K562 (cell line): ENCODE data around the gene TCF19. TPM values are rescaled to one million over a fixed set of nuclear protein-coding genes. Genes with fewer than 3 reads are reported as not detected.

Experiments
- ATAC-seq: fragments of 200-7000 bp; cut with Tn5 transposase; 3 replicates; pipeline ENCODE4 v1.9.1; 2020; ENCODE audit warnings: moderate library complexity
- BruUV-seq: library from RNA; stranded (reverse); fragments of 400-500 nt; replicated peaks from 2 replicates; lab custom pipeline; 2021; lab: Mats Ljungman, UMichigan
- CTCF ChIA-PET: fragments of 300-600 bp; formaldehyde crosslinking; extraction: SDS; loops from one replicate; lab custom pipeline; 2021; ENCODE audit warnings: low intra/inter-chr PET ratio; lab: Yijun Ruan, JAX
- POLR2A ChIA-PET: fragments of 300-600, 350-650 bp; sonication (Branson Sonifier 250); formaldehyde crosslinking; extraction: SDS; loops from one replicate; lab custom pipeline; 2021; ENCODE audit warnings: antibody characterized with exemption, inconsistent platforms; lab: Yijun Ruan, JAX
- DNase-seq, 4 experiments: peaks; one replicate each; pipeline versions ENCODE4 v3.0.0 to v3.0.0-alpha.2; 2011 to 2018; ENCODE audit warnings: low spot score in 3 of 4, mixed read lengths in 3 of 4; ENCODE audit errors: extremely low read depth in 1 of 4
- FAIRE-seq: peaks from 2 replicates; lab custom pipeline; 2011; peaks lifted over from hg19 to GRCh38; lab: Jason Lieb, UNC
- H2AFZ ChIP-seq: 2 replicates; pipeline ENCODE4 v1.6.0; 2011; ENCODE audit warnings: low read depth, low read length, control low read depth, inconsistent platforms
- H3K27ac ChIP-seq: fragments of 200-600 bp; 3 replicates; pipeline ENCODE4 v1.8.0; 2011; ENCODE audit warnings: low read depth, mild to moderate bottlenecking, control low read depth, inconsistent platforms, low read length, moderate library complexity, mixed read lengths; ENCODE audit errors: extremely low read depth
- H3K27me3 ChIP-seq, 2 experiments: fragments of 300-600 bp in 1 of 2; 2 replicates in 1 of 2; 3 replicates in 1 of 2; pipeline versions ENCODE4 v1.6.0 to v1.8.0; 2011; ENCODE audit warnings: inconsistent platforms in 2 of 2, low read length in 2 of 2, mild to moderate bottlenecking in 1 of 2, mixed read lengths in 1 of 2, moderate library complexity in 1 of 2; ENCODE audit not compliant: control insufficient read depth in 2 of 2, insufficient read depth in 2 of 2
- H3K36me3 ChIP-seq: fragments of 300-600 bp; 3 replicates; pipeline ENCODE4 v1.8.0; 2011; ENCODE audit warnings: mild to moderate bottlenecking, low read length, inconsistent platforms; ENCODE audit not compliant: control insufficient read depth, insufficient read depth
- H3K4me1 ChIP-seq, 2 experiments: fragments of 200-600 bp in 1 of 2; replicated peaks in 1 of 2; 2 replicates in 1 of 2; 3 replicates in 1 of 2; pipeline versions ENCODE4 v1.5.1 to v1.8.0; 2011; ENCODE audit warnings: inconsistent platforms in 2 of 2, low read length in 2 of 2, mild to moderate bottlenecking in 1 of 2, mixed read lengths in 1 of 2, moderate library complexity in 1 of 2; ENCODE audit not compliant: control insufficient read depth in 2 of 2, insufficient read depth in 2 of 2
- H3K4me2 ChIP-seq: 2 replicates; pipeline ENCODE4 v1.6.1; 2011; ENCODE audit warnings: low read length, control low read depth, inconsistent platforms, mixed read lengths; ENCODE audit not compliant: insufficient read depth
- H3K4me3 ChIP-seq: fragments of 200-600 bp; sonication (generic), shearing (Covaris generic); 2 replicates; pipeline ENCODE4 v1.5.1; 2016; ENCODE audit warnings: control low read depth, inconsistent platforms
- H3K79me2 ChIP-seq: fragments of 200-600 bp; 3 replicates; pipeline ENCODE4 v1.8.0; 2011; ENCODE audit warnings: low read length, inconsistent platforms; ENCODE audit not compliant: control insufficient read depth, insufficient read depth
- H3K9ac ChIP-seq, 2 experiments: 2 replicates each; pipeline versions ENCODE4 v1.6.0 to v1.6.1; 2011; ENCODE audit warnings: low read depth in 2 of 2, low read length in 2 of 2, control low read depth in 1 of 2, inconsistent platforms in 1 of 2, mild to moderate bottlenecking in 1 of 2, mixed read lengths in 1 of 2; ENCODE audit not compliant: insufficient read depth in 1 of 2
- H3K9me1 ChIP-seq: one replicate; pipeline ENCODE4 v1.6.0; 2011; ENCODE audit warnings: inconsistent platforms, mild to moderate bottlenecking, low read length, moderate library complexity; ENCODE audit not compliant: control insufficient read depth, insufficient read depth
- H3K9me3 ChIP-seq: replicated peaks from 2 replicates; pipeline ENCODE4 v1.5.1; 2011; ENCODE audit warnings: low read depth, low read length, inconsistent platforms; ENCODE audit not compliant: control insufficient read depth, insufficient read depth
- H4K20me1 ChIP-seq: replicated peaks from 2 replicates; pipeline ENCODE4 v1.6.1; 2011; ENCODE audit warnings: low read length, inconsistent platforms, mixed read lengths; ENCODE audit not compliant: control insufficient read depth, insufficient read depth
- E2F3 ChIP-seq: fragments of 250-450 bp; sonication (Bioruptor Pico); IDR thresholded peaks from 2 replicates; pipeline ENCODE4 v1.4.0; 2020; ENCODE audit warnings: mild to moderate bottlenecking
- ETV1 ChIP-seq: fragments of 450-650 bp; conservative IDR thresholded peaks from 2 replicates; pipeline ENCODE4 v1.6.1; 2016; ENCODE audit warnings: missing genetic modification characterization, control low read depth, low read depth, missing compliant biosample characterization
- FOXJ3 ChIP-seq: sonication (generic); formaldehyde crosslinking; IDR thresholded peaks from 2 replicates; pipeline ENCODE4 v1.4.0; 2020; ENCODE audit warnings: mild to moderate bottlenecking, missing genetic modification reagents
- NCOR1 ChIP-seq: fragments of 450-650 bp; IDR thresholded peaks from 2 replicates; pipeline ENCODE4 v1.6.1; 2016; ENCODE audit warnings: mild to moderate bottlenecking, moderate library complexity
- NR1H2 ChIP-seq: sonication (generic); formaldehyde crosslinking; IDR thresholded peaks from 2 replicates; pipeline ENCODE4 v1.4.0; 2020; ENCODE audit warnings: mild to moderate bottlenecking, missing genetic modification reagents
- POLR2H ChIP-seq: IDR thresholded peaks from 2 replicates; pipeline ENCODE4 v1.6.1; 2016; ENCODE audit warnings: missing genetic modification characterization, low read depth, mild to moderate bottlenecking, control low read depth, missing compliant biosample characterization, moderate library complexity
- RAD21 ChIP-seq, 2 experiments: fragments of 250-450 bp in 1 of 2; fragments of 450-650 bp in 1 of 2; sonication (Bioruptor Pico) in 1 of 2; formaldehyde crosslinking in 1 of 2; IDR thresholded peaks in 1 of 2; conservative IDR thresholded peaks in 1 of 2; 2 replicates each; pipeline versions ENCODE4 v1.4.0 to v1.8.0; 2020 to 2022; ENCODE audit warnings: mild to moderate bottlenecking in 2 of 2, moderate library complexity in 1 of 2
- TSC22D4 ChIP-seq: fragments of 450-650 bp; IDR thresholded peaks from 2 replicates; pipeline ENCODE4 v1.6.1; 2016; ENCODE audit warnings: missing genetic modification characterization, missing biosample characterization, control low read depth
- ZNF589 ChIP-seq: fragments of 200-800 bp; sonication (Bioruptor generic); IDR thresholded peaks from 2 replicates; pipeline ENCODE4 v1.6.1; 2016; ENCODE audit warnings: low read depth, missing genetic modification characterization, missing compliant biosample characterization
- ZNF668 ChIP-seq: fragments of 250-450 bp; sonication (Bioruptor Pico); IDR thresholded peaks from 2 replicates; pipeline ENCODE4 v1.8.0; 2022; ENCODE audit warnings: mild to moderate bottlenecking, inconsistent platforms
- ZNF699 ChIP-seq: fragments of 250-450 bp; sonication (Bioruptor Pico); IDR thresholded peaks from 2 replicates; pipeline ENCODE4 v1.8.0; 2021; ENCODE audit warnings: mild to moderate bottlenecking, moderate library complexity; ENCODE audit not compliant: insufficient replicate concordance
- WGBS: fragments of 100-300 bp; shearing (Covaris generic); methylation state at CpG from one replicate; pipeline ENCODE4 v1.1.6; 2016; ENCODE audit warnings: low coverage, mixed read lengths; ENCODE audit not compliant: insufficient coverage; ENCODE audit errors: missing lambda C conversion rate; 5-methylcytosine and 5-hydroxymethylcytosine counted together
- in situ Hi-C: fragments of 300-500 bp; cut with MboI; formaldehyde crosslinking; loops from 4 replicates; pipeline ENCODE4 v1.15.0; 2018; ENCODE audit warnings: inconsistent platforms, mixed read lengths
- intact Hi-C: fragments of 100-400 bp; cut with micrococcal nuclease; formaldehyde crosslinking; loops from 2 replicates; pipeline ENCODE4 v1.14.2; 2022
- polyA plus RNA-seq, 8 experiments: library from polyadenylated mRNA; depleted of rRNA in 4 of 8; stranded (reverse) in 5 of 8; unstranded in 3 of 8; fragments of >200 nt; fragmentation: Nextera tagmentation in 2 of 8; fragmentation: Illumina TruSeq in 1 of 8; extraction: Ambion mirVana in 2 of 8; extraction: Trizol in 1 of 8; gene quantifications; 2 replicates each; pipeline versions ENCODE4 v1.2.1 to v1.2.3, GENCODE V29; 2011 to 2014; ENCODE audit warnings: inconsistent platforms in 1 of 8, missing spikeins in 1 of 8
- total RNA-seq, 7 experiments: library from RNA; depleted of rRNA in 6 of 7; stranded (reverse); fragments of >200 nt in 6 of 7; fragmentation: Illumina TruSeq in 2 of 7; extraction: Trizol in 2 of 7; gene quantifications; 2 replicates each; pipeline versions ENCODE4 v1.2.1 to v1.2.3, GENCODE V29; 2011 to 2021; ENCODE audit warnings: low replicate concordance in 1 of 7
- TF ChIP-seq, protein P1 (sequence below): IDR thresholded peaks from 2 replicates; pipeline ENCODE4 v1.6.1; 2011; ENCODE audit warnings: borderline replicate concordance, low read depth, mild to moderate bottlenecking, moderate library complexity, low read length; ENCODE audit not compliant: insufficient read depth, poor library complexity, severe bottlenecking
- TF ChIP-seq, protein P2 (sequence below), 3 experiments: IDR thresholded peaks in 2 of 3; conservative IDR thresholded peaks in 1 of 3; 2 replicates each; pipeline ENCODE4 v1.5.1; 2011 to 2012; ENCODE audit warnings: low read length in 3 of 3, mild to moderate bottlenecking in 3 of 3, control low read depth in 2 of 3, improper control_type of control experiment in 1 of 3, inconsistent platforms in 1 of 3, low read depth in 1 of 3, mixed read lengths in 1 of 3, moderate library complexity in 1 of 3; ENCODE audit not compliant: insufficient read depth in 2 of 3

The TCF19 gene
- total and polyA plus RNA-seq, 9 of the 15 experiments (the other 6 are each of a cell fraction or from before 2014, with no cell fraction given) = 4.2 to 42.5 (median 25.7) TPM

DNA sequence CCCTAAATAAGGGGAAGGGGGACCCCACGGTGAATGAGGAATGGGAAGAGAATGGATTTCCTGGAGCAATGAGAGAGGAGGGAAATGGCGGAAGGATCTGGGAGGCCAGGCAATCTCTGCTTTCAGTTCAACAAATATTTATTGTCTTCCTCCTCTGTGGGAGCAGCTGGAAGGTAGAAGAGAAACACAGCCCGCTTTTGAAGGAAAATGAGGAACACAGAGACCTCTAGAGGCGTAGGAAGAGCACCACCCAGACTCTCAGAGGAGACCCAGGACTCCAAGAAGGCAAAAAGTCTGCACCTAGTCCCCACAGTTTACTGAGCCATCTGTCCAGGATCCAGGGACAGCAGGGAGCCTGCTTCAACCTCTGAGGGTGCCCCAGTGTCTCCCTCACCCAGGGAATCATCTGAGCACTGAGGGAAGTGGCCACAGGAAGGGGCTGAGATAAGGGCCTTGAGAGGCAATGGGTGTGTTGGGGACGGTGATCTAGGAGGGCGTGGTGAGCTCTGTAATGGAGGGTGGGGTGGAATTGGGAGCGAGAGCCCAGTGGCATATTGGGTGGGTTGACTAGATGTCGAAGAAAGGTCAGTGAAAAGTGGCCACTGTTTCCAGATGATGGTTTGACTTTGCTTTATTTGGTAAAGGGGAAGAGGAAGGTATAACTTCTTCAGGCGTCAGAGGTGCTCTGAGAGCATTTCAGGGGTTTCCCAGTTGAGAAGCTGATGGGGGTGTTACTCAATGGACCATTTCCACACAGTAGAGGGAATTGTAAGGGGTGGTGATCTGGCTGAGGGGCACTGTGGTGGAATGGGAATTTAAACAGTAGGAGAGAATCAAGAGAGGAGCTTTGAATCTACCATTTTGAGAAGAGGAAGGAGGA lies 43.2 kb upstream of the TCF19 start:
- peak in 2 of 4 experiments; percentile 43 to 48 for DNase-seq
- Histone ChIP-seq H2AFZ (no peak overlapping the region), H3K9ac (no peak overlapping the region), H3K79me2 (no peaks in the 10 kb centered on the region), H3K27ac (no peak overlapping the region), H3K27me3 (peaks cover 61 to 86% of the 10 kb centered on the region in 2 experiments), H3K9me3 (no peaks in the 10 kb centered on the region), H3K4me3 (no peak overlapping the region), H3K4me2 (no peak overlapping the region; the same call in 1 of the 2 replicates), H4K20me1 (no peaks in the 10 kb centered on the region), H3K9me1 (no peaks in the 10 kb centered on the region), H3K36me3 (no peaks in the 10 kb centered on the region), H3K4me1 (peaks cover 0 to 2% of the 10 kb centered on the region in 2 experiments; a peak in 2 of 5 replicates)
- BruUV-seq = no TSS peak
- in situ Hi-C loops (no loop called here), intact Hi-C loops (no loop called here)
- CTCF ChIA-PET = interaction anchor here (0.7 kb wide), 1 partner anchor 95 kb away, joined by 3 read pairs; no protein-coding TSS in a partner anchor
- 3% methylated on average over 8 of the region's 9 CpGs for WGBS
- peak; percentile 88 for FAIRE-seq
- POLR2A ChIA-PET = interaction anchor here (0.6 to 1.8 kb wide), 6 partner anchors 10 to 763 kb away, joined by 3 to 5 read pairs (median 4); no protein-coding TSS in a partner anchor
- ATAC-seq = peak; percentile 89
- TF ChIP-seq POLR2H (tag) (no peak), NR1H2 (CRISPR knock-in tag) (no peak), ZNF699 (no peak), E2F3 (no peak), NCOR1 (no peak), ZNF668 (CRISPR knock-in tag) (no peak), TSC22D4 (tag) (0 out of 2 replicates have a peak, but pooled peaks have one; percentile 59), RAD21 (CRISPR knock-in tag; conservative IDR thresholded peaks at IDR 0.05 in 1 of 2, IDR thresholded peaks at IDR 0.05 in 1 of 2) (peak; percentile 32 to 53; a peak in 3 of 4 replicates), ETV1 (tag) (0 out of 2 replicates have a peak, but pooled peaks have one; percentile 26), FOXJ3 (CRISPR knock-in tag) (no peak), ZNF589 (CRISPR knock-in tag) (no peak)
- TF ChIP-seq, protein P1, sequence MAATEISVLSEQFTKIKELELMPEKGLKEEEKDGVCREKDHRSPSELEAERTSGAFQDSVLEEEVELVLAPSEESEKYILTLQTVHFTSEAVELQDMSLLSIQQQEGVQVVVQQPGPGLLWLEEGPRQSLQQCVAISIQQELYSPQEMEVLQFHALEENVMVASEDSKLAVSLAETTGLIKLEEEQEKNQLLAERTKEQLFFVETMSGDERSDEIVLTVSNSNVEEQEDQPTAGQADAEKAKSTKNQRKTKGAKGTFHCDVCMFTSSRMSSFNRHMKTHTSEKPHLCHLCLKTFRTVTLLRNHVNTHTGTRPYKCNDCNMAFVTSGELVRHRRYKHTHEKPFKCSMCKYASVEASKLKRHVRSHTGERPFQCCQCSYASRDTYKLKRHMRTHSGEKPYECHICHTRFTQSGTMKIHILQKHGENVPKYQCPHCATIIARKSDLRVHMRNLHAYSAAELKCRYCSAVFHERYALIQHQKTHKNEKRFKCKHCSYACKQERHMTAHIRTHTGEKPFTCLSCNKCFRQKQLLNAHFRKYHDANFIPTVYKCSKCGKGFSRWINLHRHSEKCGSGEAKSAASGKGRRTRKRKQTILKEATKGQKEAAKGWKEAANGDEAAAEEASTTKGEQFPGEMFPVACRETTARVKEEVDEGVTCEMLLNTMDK = peak; percentile 13
- TF ChIP-seq, protein P2, sequence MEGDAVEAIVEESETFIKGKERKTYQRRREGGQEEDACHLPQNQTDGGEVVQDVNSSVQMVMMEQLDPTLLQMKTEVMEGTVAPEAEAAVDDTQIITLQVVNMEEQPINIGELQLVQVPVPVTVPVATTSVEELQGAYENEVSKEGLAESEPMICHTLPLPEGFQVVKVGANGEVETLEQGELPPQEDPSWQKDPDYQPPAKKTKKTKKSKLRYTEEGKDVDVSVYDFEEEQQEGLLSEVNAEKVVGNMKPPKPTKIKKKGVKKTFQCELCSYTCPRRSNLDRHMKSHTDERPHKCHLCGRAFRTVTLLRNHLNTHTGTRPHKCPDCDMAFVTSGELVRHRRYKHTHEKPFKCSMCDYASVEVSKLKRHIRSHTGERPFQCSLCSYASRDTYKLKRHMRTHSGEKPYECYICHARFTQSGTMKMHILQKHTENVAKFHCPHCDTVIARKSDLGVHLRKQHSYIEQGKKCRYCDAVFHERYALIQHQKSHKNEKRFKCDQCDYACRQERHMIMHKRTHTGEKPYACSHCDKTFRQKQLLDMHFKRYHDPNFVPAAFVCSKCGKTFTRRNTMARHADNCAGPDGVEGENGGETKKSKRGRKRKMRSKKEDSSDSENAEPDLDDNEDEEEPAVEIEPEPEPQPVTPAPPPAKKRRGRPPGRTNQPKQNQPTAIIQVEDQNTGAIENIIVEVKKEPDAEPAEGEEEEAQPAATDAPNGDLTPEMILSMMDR (IDR thresholded peaks at IDR 0.05 in 2 of 3, conservative IDR thresholded peaks at IDR 0.05 in 1 of 3; ENCODE audit: insufficient read depth in 2 of 3, low read depth in 1 of 3, low read length in 3 of 3) = peak; percentile 50 to 66 (median 56); a peak in 5 of 6 replicates
